GM10266 (cell line): Measurements from ENCODE around the gene EEF1A2.

Experiments used
- DNase-seq: peaks from one replicate; pipeline ENCODE4 v3.0.0; 2012; ENCODE audit errors: extremely low spot score
- CTCF ChIP-seq: IDR thresholded peaks from 2 replicates; pipeline ENCODE4 v1.5.1; 2012; ENCODE audit warnings: mild to moderate bottlenecking, low read depth; ENCODE audit not compliant: control insufficient read depth, insufficient read depth; ENCODE audit errors: missing control alignments

EEF1A2 gene

GRCh38 chr20:63452341-63452740 is 46.5 kb downstream of the EEF1A2 start:
- no peak for TF ChIP-seq CTCF
- DNase-seq = no peak

- TF ChIP-seq CTCF = no peak
These were observed 47.1 kb downstream of the EEF1A2 start for GRCh38 chr20:63451821-63452220.

GRCh38 chr20:63449796-63450730 is 48.8 kb downstream of the EEF1A2 start:
- DNase-seq = no peak
- no peak for TF ChIP-seq CTCF

More at GRCh38 chr20:63451821-63452220, 47.1 kb downstream of the EEF1A2 start:
- DNase-seq = no peak

- DNase-seq = no peak
These were observed 49.9 kb downstream of the EEF1A2 start for GRCh38 chr20:63449025-63449424.

GRCh38 chr20:63448031-63448430 is 50.9 kb downstream of the EEF1A2 start:
- DNase-seq = no peak

More at GRCh38 chr20:63449025-63449424, 49.9 kb downstream of the EEF1A2 start:
- no peak for TF ChIP-seq CTCF

GRCh38 chr20:63447320-63447719 is 51.6 kb downstream of the EEF1A2 start:
- DNase-seq = no peak
- no peak for TF ChIP-seq CTCF

More at GRCh38 chr20:63448031-63448430, 50.9 kb downstream of the EEF1A2 start:
- no peak for TF ChIP-seq CTCF

GRCh38 chr20:63446216-63447024 is 52.5 kb downstream of the EEF1A2 start:
- TF ChIP-seq CTCF = no peak
- no peak for DNase-seq
